GM19043 (cell line): ENCODE results near the gene QRICH2.
"Not testable (repeated sequence)": the region's sequence is repeated elsewhere in the genome, so short reads cannot be mapped to it uniquely, and the experiment has no call there.

ENCODE experiments used
- ATAC-seq: cut with Tn5 transposase; IDR thresholded peaks from one replicate; pipeline ENCODE4 v1.9.1; 2021; ENCODE audit warnings: low read depth; ENCODE audit not compliant: unreplicated experiment

QRICH2 gene

GRCh38 chr17:76252040-76252954, 55.8 kb downstream of the QRICH2 start:
- no peak for ATAC-seq

- no peak for ATAC-seq
Measured at GRCh38 chr17:76251478-76252039, 56.5 kb downstream of the QRICH2 start.

- no peak for ATAC-seq
Measured at GRCh38 chr17:76250141-76250540, 57.9 kb downstream of the QRICH2 start.

- ATAC-seq, result no peak
Measured at GRCh38 chr17:76248013-76248782, 59.9 kb downstream of the QRICH2 start.

- ATAC-seq, result no peak
Measured at GRCh38 chr17:76247304-76247703, 60.8 kb downstream of the QRICH2 start.

- ATAC-seq, result peak; percentile 97
Measured at GRCh38 chr17:76246080-76247066, 61.7 kb downstream of the QRICH2 start.

GRCh38 chr17:76244721-76245120, 63.4 kb downstream of the QRICH2 start:
- not testable (repeated sequence) for ATAC-seq

- no peak for ATAC-seq
Measured at GRCh38 chr17:76243826-76244679, 64.0 kb downstream of the QRICH2 start.

- ATAC-seq, result no peak
Measured at GRCh38 chr17:76241691-76242255, 66.3 kb downstream of the QRICH2 start.

GRCh38 chr17:76241204-76241538, 66.9 kb downstream of the QRICH2 start:
- no peak for ATAC-seq

- no peak for ATAC-seq
Measured at GRCh38 chr17:76240461-76241203, 67.4 kb downstream of the QRICH2 start, which contains the start of gene RNF157. Gene RNF157 (minus strand): TSS chr17:76240493. CDS start chr17:76240240, 253 bp downstream.

- ATAC-seq, result no peak
Measured at GRCh38 chr17:76239538-76240274, 68.4 kb downstream of the QRICH2 start.

- ATAC-seq, result no peak
Measured at GRCh38 chr17:76238847-76239537, 69.1 kb downstream of the QRICH2 start.

- no peak for ATAC-seq
Measured at GRCh38 chr17:76237859-76238313, 70.2 kb downstream of the QRICH2 start.

- no peak for ATAC-seq
Measured at GRCh38 chr17:76236603-76237002, 71.5 kb downstream of the QRICH2 start.

GRCh38 chr17:76235883-76236282, 72.2 kb downstream of the QRICH2 start:
- ATAC-seq, result no peak

GRCh38 chr17:76234354-76234679, 73.8 kb downstream of the QRICH2 start:
- ATAC-seq, result no peak
